ENCODE data around the gene CMSS1.

DNA sequence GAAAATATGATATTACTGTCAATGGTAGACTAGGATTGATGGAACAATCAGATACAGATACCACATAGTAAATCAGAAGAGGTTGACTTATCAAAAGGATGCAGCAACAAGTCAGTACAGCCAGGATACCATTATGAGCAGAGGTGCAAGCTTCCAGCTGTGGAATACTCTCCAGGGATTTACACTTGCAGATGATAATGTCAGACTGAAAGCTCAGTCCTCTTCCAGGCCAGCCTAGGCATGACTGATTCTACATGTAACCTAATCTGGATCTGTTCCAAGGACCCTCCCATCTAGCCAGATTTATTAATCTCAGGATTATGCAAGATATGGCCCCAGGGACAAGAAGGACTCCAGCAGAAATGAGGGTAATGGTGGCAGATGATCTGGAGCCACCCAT, 288.4 kb downstream of the CMSS1 start:
- TF ChIP-seq, protein P1, sequence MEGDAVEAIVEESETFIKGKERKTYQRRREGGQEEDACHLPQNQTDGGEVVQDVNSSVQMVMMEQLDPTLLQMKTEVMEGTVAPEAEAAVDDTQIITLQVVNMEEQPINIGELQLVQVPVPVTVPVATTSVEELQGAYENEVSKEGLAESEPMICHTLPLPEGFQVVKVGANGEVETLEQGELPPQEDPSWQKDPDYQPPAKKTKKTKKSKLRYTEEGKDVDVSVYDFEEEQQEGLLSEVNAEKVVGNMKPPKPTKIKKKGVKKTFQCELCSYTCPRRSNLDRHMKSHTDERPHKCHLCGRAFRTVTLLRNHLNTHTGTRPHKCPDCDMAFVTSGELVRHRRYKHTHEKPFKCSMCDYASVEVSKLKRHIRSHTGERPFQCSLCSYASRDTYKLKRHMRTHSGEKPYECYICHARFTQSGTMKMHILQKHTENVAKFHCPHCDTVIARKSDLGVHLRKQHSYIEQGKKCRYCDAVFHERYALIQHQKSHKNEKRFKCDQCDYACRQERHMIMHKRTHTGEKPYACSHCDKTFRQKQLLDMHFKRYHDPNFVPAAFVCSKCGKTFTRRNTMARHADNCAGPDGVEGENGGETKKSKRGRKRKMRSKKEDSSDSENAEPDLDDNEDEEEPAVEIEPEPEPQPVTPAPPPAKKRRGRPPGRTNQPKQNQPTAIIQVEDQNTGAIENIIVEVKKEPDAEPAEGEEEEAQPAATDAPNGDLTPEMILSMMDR (conservative IDR thresholded peaks at IDR 0.05; ENCODE audit: low read length): no peak
- no peak for TF ChIP-seq EZH2phosphoT487 (IDR thresholded peaks at IDR 0.05; ENCODE audit: borderline replicate concordance)

All from Loucy (cell line).